DMS 273 (cell line): ENCODE results near the gene DCXR.
"Not testable (repeated sequence)": the region's sequence is repeated elsewhere in the genome, so short reads cannot be mapped to it uniquely, and the experiment has no call there.

Experiments used
- DNase-seq: peaks from one replicate; lab custom pipeline; 2025; ENCODE audit not compliant: unreplicated experiment; lab: John Stamatoyannopoulos, UW

DCXR gene

DNA sequence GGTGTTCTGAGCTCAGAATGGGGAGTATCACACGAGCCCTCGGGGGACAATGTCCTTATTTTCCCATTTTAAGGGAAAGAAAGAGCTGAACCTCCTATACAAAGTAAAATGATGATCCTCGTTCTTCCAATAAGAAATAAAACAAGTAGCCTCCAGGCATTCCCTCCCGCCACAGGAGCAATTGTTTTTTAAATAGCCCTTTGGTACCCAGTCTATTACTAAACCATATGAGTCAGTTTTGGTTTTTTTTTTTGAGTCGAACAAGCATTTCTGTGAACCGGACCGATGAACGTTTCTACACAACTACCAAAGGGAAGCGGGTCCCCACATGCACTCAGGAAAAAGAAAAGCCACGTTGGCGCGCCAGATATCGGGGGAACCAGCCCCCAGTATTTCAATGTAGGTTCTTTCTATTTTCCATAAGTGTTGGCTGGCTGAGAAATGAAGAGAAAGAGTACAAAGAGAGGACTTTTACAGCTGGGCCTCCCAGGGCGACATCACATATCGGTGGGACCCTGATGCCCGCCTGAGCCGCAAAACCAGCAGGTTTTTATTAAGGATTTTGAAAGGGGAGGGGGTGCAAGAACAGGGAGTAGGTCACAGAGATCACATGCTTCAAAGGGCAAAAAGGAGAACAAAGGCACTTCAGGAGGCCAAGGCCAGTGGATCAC lies 3.8 kb upstream of the DCXR start:
- DNase-seq = no peak

DNA sequence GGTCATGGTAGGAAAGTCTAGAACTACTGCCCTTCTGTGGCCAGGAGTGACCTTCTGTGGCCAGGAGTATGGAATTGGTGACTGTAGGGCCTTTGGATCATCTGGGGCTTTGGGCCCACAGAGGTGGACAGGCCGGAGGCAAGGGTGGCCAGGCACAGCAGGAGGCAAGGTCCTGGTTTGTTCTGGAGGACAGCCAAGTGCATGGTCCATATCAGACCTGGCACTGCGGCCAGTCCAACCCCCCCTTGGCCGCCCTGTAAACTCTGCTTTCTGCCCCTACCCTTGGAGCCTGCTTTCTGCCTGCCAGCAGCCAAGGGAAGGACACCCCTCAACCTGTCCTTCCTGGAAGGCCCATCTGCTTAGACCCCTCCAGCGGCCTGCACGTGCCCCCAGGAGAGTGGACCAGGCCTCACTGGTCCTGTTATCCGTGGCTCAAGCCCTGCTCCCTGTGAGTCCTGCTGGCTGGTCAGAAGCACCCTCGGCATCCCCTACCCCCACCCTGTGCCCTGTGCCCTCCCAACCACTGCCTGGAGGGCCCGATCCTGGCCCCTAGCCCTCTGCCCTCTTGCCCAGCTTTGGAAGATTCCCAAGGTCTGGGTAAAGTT lies 2.3 kb upstream of the DCXR start:
- no peak for DNase-seq

DNA sequence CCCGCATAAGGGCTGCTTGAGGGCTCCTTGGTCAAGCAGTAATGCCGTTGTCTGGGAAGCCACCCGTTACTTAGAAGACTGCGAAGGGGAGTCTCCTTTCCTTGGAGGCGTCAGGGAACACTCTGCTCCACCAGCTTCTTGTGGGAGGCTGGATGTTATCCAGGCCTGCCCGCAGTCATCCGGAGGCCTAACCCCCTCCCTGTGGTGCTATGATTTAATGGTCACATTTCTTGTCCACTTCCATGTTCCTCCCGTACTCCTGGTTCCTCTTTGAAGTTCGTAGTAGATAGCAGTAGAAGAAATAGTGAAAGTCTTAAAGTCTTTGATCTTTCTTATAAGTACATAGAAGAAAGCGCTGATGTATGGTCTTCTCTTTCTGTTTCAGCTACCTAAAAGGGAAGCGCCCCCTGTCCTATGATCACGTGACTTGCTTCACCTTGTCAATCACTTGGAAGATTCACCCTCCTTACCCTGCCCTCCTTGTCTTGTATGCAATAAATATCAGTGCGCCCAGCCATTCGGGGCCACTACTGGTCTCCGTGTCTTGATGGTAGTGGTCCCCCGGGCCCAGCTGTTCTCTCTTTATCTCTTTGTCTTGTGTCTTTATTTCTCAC lies 1.4 kb upstream of the DCXR start:
- not testable (repeated sequence) for DNase-seq

DNA sequence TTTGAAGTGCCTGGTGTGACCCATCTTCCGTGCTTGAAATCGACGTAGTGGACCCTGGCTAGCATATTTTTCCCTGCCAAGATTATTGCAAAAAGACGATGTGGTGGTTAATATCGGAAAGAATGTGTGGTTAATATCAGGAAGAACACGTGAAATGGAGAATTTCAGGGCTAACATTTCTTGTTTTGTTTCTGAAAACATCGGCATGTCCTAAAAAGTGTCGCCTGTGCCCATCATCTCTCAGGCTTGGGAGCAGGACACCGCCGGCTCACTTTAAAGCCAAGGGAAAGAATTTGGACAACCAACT lies 345 bp upstream of the DCXR start:
- DNase-seq = no peak

DNA sequence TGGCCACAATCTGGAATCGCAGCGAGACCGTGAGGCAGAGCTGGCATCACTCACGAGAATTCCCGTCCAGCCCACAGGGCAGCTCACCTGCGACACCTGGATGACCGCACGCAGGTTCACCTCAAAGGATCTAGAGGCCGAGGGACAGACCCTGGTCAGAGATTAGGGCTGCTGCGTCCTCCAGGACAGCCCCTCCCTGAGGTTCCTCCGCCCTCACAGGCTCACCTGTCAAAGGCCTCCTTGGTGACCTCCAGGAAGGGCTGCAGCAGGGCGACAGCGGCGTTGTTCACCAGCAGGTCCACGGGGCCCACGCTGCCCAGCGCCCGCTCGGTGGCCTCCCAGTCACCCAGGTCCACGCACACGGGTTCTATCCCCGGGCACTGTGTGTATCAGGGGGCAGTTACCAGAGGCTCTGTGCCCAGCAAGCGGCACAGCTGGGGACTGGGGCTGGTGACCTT lies 834 bp downstream of the DCXR start:
- DNase-seq = no peak

DNA sequence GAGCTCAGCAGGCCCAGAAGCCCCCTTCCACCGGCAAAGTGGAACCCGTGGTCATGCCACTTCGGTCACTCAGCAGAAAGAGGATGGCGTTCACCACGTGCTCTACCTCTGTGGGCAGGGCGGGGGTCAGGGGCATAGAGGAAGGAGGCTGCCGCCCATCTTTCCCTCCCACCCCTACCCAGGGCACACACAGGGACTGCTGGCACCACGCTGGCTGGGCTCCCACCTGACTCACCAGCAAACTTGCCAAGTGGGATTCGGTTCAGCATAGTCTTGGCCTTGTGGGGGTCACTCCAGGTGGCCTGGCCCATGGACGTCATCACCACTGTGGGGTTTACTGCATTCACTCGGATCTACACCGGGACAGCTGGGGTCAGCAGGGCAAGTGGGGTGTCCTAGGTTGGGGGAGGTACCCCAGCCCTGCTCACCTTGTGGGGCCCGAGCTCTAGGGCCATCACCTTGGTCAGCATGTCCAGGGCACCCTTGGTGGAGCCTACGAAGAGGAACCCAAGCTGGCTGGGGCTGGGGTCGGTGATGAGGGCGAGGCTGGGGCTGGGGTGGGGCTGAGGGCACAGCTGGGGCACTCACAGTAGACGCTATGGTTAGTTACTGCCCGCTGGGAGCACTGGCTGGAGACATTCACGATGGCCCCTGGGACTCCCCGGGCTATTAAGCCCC lies 1.4 kb downstream of the DCXR start:
- DNase-seq = no peak

DNA sequence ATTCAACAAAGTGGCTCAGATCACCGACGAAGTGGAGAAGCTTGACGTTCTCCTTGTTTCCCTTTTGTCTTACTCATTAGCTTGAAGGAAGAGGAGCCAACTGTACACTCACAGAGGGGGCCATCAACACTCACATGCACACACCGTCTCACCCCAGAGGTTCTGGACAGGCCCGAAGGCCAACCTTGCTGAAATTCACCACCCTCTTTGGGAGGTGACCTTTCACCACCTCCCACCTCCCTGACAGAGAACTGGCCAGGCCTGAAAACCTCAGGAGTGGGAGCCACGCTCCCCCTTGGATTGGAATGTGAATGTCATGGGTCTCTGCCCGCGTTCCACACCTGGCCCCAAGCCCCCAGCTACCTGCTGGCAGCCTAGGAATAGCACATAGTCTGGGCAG lies 2.0 kb downstream of the DCXR start:
- DNase-seq = no peak

DNA sequence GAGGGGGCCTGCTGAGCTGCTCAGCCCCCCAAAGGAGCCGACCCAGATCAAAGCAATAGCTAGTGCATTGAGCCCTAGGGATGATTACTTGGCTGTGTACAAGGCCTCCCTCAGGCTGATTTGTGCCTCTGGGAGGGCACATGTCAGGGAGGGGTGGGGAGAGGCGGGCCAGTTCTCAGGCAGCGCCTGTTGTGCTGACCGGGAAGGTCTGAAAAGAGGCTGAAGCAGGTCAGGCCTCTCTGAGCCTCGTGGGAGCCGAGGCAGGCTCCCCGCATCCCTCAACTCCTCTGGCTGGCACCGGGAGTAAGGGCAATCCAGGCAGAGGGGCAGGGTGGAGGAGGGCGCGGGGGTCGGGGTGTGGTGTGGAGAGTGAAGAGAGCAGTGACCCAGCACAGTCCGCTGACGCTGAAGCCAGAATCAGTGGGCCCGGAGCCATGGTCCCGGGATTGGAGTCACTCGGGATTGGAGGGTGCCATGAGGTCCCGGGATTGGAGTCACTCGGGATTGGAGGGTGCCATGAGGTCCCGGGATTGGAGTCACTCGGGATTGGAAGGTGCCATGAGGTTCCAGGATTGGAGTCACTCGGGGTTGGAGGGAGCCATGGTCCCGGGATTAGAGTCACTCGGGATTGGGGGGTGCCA lies 3.0 kb downstream of the DCXR start:
- DNase-seq = no peak

DNA sequence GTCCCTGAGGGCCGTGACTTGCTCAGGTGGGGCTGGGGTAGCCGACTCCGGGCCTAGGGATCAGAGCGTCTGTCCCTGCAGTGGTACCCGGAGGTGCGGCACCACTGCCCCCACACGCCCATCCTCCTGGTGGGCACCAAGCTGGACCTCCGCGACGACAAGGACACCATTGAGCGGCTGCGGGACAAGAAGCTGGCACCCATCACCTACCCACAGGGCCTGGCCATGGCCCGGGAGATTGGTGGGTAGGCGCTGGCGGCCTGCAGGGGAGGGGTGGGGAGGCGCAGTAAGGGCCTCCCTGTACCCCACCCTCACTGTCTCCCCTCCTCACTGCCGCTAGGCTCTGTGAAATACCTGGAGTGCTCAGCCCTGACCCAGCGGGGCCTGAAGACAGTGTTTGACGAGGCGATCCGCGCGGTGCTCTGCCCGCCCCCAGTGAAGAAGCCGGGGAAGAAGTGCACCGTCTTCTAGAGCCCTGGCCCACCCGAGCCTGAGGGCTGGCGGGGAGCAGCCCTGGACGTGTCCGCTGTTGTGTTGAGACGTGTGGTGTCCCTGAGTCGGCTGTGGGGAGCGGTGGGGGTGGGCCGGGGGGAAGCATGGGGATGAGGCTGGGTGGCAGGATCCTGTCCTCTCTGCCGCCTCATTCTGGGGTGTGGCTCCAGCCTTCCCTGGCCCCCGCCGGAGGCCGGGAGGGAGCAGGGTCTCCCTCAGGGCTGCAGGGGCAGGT lies 4.0 kb downstream of the DCXR start:
- no peak for DNase-seq

DNA sequence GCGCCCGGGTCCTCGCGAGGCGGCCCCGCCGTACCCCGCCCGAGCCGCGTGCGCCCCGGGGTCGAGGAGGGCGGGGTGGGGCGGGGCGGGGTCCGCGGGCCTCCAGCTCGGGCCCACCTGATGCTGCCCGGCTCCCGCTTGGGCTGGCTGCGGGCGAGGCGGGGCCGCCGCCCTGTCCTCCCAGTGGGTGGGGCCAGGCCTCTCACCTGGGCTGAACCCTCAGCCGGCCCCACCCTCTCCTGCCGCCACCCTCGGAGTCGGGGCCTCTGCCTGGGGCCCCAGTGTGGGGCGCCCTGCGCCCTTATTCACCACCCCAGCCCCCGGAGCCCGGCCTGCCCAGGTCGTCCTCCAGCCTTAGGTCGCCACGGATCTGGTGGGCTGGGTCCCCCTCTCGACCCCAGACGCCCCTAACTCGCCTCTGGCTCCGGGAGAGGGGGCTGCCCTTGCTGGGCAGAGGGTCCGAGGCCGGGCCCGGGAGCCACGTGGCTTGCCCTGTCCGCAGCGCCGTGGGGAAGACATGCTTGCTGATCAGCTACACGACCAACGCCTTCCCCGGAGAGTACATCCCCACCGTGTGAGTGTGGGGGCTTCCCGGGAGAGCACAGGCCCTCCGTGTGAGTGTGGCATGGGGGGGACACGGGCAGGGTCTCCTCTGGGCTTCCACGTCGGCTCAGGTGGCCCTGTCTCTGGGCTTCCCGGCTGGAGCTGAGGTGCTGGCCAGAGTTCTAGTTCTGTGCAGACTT lies 5.4 kb downstream of the DCXR start:
- DNase-seq = peak; percentile 60

DNA sequence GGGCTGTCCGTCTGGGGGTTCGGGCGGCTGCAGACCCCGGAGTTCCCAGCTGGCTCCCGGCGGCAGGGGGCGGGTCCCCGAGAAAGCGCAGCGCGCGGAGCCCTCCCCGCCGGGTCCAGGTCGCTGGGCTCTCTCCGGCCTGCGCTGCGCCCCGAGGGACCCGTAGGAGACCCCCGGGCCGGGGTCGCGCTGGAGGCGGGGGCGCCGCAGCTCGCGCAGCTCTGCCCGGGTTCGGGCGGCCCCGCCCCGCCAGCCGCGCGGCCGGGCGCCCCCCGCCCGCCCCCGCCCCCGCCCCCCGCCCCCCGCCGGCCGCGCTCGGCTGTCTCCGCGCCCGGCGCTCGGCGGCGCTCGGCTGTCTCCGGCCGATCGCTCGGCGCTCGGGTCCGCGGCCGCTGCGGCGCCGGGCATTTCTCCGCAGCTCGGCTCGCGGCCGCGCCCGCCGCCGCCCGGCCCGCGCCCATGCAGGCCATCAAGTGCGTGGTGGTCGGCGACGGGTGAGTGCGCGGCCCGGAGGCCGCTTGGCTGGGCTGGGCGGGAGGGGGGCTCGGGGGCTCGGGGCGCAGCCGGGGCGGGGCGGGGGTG lies 6.1 kb downstream of the DCXR start, which contains the start of gene RAC3:
Gene RAC3 (plus strand): TSS at position 376 of the 582 bp plus-strand sequence. CDS start 84 bp downstream, at position 460.
- DNase-seq = peak; percentile 84

DNA sequence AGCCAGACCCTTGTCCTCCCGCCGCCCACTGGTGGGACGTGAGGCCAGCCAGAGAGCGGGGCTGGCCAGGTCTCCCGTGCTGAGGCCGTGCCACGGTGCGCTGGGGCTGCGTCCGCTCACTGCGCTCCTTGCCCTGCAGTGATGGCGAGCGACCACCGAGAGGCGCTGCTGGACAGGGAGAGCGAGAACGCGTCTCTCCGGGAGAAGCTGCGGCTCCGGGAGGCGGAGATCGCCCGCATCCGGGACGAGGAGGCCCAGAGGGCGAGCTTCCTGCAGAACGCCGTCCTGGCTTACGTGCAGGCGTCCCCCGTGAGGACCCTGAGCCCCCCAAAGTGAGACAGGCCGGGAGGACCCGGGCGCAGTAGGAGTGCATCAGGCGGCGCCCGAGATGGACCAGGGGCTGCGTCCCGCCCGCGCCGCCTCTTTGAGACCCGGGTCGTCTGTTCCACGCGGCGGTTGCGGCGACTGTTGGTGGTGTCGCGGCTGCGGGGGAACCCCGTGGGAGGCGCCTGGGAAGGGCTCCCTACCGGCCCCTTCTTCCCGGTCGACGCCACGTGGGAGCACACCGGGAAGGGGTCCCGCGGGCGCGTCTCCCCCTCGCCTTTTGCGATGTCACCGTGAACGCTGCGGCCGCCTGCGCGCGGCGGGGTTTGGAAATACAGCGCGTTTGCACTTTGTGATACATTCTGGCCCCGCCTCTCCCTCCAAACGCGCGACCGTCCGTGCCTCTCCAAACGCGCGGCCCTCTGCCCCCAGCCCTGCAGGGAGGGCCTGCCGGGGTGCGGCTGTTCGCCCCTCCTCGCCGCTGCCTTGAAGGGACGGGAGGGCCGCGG lies 6.8 kb downstream of the DCXR start:
- peak; percentile 95 for DNase-seq

DNA sequence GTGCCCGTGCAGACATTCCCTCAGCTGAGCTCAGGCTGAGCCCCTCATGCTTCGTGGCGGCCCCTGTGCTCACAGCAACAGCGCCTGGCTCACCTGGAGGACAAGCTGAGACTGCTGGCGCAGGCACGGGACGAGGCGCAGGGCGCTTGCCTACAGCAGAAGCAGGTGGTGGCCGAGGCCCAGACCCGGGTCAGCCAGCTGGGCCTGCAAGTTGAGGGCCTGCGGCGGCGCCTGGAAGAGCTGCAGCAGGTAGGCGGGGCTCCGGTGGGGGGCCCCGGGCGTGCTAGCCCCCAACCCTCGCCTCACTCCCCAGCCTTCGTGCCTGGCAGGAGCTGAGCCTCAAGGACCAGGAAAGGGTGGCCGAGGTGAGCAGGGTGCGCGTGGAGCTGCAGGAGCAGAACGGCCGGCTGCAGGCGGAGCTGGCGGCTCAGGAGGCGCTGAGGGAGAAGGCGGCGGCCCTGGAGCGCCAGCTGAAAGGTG lies 7.5 kb downstream of the DCXR start:
- DNase-seq = no peak

DNA sequence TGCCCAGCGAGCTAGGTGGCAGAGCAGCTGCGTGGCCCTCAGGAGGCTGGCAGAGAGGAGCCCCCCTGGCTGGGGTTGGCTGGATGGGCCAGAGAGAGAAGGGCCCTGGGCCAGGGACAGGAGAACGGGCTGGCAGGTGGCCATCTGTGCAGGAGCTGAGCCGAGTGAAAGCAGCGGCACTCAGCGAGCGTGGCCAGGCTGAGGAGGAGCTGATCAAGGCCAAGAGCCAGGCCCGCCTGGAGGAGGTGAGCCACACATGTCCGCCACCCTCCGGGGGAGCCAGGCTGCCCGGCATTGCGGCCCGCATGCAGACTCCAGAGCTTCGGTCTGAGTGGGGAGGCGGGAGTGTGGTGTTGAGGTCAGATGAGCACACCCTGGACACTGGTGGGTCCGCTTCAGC lies 8.1 kb downstream of the DCXR start:
- peak; percentile 38 for DNase-seq

DNA sequence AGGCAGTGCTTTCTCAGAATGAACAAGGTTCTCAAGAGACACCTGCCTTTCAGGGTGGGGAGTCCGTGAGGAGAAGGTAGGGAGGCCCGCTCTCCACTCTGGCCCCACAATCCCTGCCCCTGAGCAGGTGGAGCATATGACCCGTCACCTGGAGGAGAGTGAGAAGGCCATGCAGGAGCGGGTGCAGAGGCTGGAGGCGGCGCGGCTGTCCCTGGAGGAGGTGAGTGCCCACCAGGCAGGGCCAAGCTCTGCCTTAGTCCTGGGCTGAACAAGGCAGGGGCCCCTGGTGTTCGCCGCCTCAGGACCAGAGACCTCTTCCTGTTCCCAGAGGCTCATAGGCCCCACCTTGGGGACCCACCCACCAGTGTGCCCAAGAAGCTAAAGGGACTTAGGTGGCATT lies 8.5 kb downstream of the DCXR start:
- DNase-seq = no peak

DNA sequence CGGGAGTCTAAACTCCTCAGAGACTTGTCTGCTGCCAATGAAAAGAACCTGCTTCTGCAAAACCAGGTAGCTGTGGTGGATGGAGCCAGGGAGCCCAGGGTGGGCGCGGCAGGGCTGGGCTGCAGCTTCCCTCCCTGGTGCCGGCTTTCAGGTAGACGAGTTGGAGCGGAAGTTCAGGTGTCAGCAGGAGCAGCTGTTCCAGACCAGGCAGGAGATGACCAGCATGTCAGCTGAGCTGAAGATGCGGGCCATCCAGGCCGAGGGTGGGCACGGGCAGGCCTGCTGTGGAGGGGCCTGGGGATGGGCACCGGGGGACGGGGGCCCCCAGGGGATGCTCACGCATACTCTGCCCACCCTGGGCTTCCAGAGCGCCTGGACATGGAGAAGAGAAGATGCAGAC lies 9.3 kb downstream of the DCXR start:
- DNase-seq = no peak

DNA sequence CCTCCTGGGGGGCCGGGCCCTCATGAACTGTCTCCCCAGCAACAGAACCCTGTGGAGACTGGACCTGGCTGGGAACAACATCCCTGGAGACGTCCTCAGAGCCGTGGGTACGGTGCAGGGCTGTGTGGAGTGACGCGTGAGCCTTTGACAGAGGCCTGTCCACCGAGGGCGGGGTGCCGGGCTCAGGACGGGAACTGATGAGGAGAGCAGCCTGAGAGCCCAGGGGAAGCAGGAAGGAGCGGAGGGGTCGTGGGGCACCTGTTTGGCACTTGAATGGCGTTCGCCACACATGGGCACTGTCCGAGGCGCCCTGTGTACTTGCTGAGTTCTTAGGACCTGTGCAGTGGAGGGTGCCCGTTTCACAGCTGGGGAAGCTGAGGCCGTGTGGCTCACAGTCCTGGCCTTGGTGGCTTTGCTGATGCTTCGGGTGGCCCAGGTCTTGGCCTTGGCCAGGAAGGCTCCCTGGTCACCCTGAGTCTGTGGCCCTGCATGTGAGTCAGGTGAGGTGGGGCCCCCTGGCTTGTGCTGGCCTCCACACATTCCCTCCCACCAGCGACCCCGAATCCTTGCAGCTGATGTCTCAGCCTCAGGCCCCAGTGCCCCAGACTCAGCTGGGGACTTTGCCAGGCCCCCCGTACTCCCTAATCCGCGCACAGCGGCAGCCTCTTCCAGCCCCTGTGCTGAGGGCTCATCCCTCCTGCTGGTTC lies 11.9 kb downstream of the DCXR start:
- no peak for DNase-seq

DNA sequence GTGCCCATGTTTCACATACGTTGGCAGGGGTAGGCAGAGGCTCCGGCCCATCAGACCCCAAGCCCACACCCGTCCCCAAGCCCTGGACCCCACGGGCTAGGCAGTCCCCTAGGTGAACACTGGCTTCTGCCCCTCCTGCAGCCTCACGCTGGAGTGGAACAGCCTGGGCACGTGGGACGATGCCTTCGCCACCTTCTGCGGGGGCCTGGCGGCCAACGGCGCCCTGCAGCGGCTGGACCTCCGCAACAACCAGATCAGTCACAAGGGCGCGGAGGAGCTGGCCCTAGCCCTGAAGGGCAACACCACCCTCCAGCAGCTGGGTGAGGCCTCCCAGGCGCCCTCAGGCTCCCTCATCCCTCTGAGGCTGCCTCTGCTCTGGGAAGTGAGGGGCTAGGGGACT lies 12.6 kb downstream of the DCXR start:
- no peak for DNase-seq
